Measurements from ENCODE around the gene YPEL3. TPM values are rescaled to one million over a fixed set of nuclear protein-coding genes. Genes with fewer than 3 reads are reported as not detected.
"Not testable (repeated sequence)": the region's sequence is repeated elsewhere in the genome, so short reads cannot be mapped to it uniquely, and the experiment has no call there.

The YPEL3 gene, protein sequence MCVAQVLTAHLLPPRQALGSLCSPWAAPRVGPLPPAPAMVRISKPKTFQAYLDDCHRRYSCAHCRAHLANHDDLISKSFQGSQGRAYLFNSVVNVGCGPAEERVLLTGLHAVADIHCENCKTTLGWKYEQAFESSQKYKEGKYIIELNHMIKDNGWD
- polyA plus RNA-seq: 100 to 1,000 TPM in 1 of 3 donors, 10 to 100 TPM in 2; 70.2 to 217 (median 86.0) TPM

GRCh38 chr16:30096105-30096861 lies at the start of gene YPEL3:
Gene YPEL3 (minus strand): TSS chr16:30096213. CDS start chr16:30095482, 731 bp downstream.
- H3K27ac ChIP-seq (ENCODE audit: low read depth, low read length): peak within 1 kb of the TSS; percentile 81
- 9 to 12% (median 11%) methylated on average over 54 to 77 of the region's 77 CpGs for WGBS, 3 donors

DNA sequence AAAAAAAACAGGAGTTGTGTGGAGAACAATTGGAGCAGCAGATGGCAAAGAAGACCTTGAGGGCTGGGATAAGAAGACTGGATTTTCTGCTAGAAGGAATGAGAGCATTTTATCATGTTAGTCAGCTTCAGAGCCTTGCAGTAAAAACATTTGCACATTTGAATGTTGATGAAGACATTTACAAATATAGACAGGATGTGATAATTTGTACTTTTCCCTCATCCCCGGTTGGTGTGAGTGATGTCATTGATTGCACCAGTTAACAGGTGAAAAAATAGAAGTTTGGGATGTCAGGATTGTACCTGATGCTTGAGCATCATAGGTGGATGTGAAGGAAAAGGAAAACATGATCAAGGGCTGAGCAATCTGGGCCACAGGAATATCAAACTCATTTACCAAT lies 49.6 kb upstream of the YPEL3 start:
- 40 to 52% (median 51%) methylated on average over 1 of the region's 1 CpG for WGBS, 3 donors
- H3K27ac ChIP-seq (ENCODE audit: low read depth, low read length): no peak overlapping the region

DNA sequence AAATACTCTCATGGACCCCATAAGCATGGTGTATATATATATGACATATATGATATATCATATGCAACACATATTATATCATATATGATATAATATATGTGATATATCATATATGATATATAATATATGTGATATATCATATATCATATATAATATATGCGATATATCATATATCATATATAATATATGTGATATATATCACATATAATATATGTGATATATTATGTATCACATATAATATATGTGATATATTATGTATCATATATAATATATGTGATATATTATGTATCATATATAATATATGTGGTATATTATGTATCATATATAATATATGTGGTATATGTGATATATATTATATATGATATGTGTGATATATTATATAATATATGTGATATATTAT lies 48.9 kb upstream of the YPEL3 start:
- 47 to 94% (median 50%) methylated on average over 1 of the region's 1 CpG for WGBS, 3 donors
- H3K27ac ChIP-seq (ENCODE audit: low read depth, low read length): no peak overlapping the region

DNA sequence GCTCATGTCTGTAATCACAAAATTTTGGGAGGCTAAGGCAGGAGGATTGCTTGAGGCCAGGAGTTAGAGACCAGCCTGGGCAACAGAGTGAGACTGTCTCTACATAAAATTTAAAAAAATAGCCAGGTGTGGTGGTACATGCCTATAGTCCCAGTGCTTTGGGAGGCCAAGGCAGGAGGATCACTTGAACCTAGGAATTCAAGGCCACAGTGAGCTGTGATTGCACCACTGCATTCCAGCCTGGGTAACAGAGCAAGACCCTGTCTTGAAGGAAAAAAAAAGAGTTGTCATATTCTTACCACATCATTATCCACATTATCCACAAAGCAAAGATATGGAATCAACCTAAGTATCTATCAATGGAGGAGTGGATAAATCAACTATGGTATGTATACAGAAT lies 48.0 kb upstream of the YPEL3 start:
- H3K27ac ChIP-seq (ENCODE audit: low read depth, low read length): no peak overlapping the region

- H3K27ac ChIP-seq (ENCODE audit: low read depth, low read length): no peak overlapping the region
- WGBS, 3 donors: 61 to 68% (median 68%) methylated on average over 2 of the region's 2 CpGs
Observed at GRCh38 chr16:30143347-30143702, 47.3 kb upstream of the YPEL3 start.

DNA sequence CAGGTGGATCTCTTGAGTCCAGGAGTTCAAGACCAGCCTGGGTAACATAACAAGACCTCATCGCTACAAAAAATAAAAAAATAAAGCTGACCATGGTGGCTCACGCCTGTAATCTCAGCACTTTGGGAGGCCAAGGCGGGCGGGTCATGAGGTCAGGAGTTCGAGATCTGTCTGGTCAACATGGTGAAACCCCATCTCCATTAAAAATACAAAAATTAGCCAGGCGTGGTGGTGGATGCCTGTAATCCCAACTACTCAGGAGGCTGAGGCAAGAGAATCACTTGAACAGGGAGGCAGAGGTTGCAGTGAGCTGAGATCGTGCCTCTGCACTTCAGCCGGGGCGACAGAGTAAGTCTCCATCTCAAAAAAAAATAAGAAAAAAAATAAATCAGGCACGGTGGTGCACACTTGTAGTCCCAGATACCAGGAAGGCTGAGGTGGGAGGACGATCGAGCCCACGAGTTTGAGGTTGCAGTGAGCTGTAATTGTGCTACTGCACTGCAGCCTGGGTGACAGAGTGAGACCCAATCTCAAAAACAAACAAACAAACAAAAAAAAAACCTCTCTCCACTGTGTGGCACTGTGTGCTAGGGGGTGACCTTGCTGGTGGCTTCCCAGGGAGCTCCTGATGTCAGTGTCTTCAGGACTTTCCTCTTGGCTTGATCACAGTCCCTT lies 46.8 kb upstream of the YPEL3 start:
- WGBS, 3 donors: 85 to 89% (median 86%) methylated on average over 13 of the region's 13 CpGs
- no peak overlapping the region for H3K27ac ChIP-seq (ENCODE audit: low read depth, low read length)

- 93 to 100% (median 96%) methylated on average over 2 of the region's 2 CpGs for WGBS, 3 donors
- H3K27ac ChIP-seq (ENCODE audit: low read depth, low read length): no peak overlapping the region
Observed at GRCh38 chr16:30141750-30142149, 45.7 kb upstream of the YPEL3 start.

DNA sequence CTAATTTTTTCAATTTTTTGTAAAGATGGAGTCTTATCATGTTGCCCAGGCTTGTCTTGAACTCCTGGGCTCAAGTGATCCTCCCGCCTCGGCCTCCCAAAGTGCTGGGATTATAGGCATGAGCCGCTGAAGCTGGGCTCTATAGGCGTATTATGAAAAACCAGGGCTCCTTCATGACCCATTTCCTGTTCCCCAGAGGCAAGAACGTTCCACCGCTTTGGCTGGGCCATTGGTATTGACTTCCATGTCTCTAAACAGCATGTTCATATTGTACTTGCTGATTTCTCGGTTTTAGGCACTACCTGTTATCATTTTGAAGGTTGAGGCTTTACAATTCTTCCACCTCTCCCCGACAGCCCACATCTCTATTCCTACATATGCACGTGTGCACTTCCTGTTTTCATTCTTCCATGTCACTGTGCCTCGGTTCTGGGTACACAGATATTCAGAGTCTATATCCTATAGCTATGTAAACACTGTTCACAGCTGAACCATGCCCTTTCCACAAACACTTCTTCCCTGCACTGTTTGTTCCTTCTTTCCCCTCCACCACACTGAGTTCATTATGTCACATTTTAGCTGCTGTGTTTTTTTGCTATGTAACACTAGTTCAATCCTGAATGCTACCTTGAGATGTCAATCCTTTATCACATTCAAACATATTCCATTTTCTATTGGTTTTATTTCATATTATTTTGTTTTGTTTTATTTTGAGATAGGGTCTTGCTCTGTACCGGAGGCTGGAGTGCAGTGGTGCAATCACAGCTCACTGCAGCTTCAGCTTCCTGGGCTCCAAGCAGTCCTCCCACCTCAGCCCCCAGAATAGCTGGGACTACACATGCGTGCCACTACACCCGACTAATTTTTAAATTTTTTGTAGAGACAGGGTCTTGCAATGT lies 43.8 kb upstream of the YPEL3 start:
- no peak overlapping the region for H3K27ac ChIP-seq (ENCODE audit: low read depth, low read length)
- 63 to 69% (median 69%) methylated on average over 13 of the region's 13 CpGs for WGBS, 3 donors

DNA sequence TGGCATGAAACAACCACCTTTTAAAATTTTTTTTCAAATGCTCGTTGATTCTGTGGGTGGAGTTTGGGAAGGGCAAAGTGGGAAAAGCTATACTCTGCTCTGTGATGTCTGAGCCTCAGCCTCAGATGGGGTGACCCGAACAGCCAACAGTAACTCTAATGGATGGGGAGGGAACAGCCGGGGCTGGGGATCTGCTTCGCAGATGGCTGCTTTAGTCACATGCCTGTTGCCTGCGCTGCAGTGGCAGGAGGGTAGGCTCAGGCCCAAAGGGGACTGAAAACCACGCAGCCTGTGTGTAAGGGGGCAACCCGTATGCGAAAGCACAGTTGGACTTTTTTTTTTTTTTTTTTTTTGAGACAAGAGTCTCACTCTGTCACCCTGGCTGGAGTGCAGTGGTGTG lies 41.9 kb upstream of the YPEL3 start:
- 82 to 83% (median 82%) methylated on average over 8 of the region's 8 CpGs for WGBS, 3 donors
- no peak overlapping the region for H3K27ac ChIP-seq (ENCODE audit: low read depth, low read length)

DNA sequence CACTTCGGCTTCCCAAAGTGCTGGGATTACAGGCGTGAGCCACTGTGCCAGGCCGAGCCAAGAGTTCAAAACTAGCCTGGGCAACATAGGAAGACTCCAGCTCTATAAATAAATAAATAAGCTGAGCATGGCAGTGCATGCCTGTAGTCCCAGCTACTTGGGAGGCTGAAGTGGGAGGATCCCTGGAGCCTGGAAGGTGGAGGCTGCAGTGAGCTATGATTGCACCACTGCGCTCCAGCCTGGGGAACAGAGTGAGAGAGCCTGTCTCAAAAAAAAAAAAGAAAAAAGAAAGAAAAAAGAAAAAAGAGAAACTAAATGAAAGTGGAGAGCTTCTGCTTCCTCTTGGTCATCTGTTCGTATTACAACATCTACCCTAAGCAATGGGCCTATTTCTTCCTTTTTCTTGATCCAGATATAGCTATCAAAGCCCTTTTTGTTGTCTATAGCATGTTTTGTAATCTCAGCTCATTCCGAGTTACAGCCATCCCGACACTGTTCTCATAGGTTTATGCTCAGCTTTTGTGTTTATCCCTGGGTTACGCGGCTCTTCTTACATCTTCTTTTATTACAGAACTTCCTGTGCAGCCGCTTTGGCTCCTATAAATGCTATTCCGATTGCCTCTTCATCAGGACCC lies 41.1 kb upstream of the YPEL3 start:
- 60 to 87% (median 66%) methylated on average over 11 of the region's 11 CpGs for WGBS, 3 donors
- no peak overlapping the region for H3K27ac ChIP-seq (ENCODE audit: low read depth, low read length)

DNA sequence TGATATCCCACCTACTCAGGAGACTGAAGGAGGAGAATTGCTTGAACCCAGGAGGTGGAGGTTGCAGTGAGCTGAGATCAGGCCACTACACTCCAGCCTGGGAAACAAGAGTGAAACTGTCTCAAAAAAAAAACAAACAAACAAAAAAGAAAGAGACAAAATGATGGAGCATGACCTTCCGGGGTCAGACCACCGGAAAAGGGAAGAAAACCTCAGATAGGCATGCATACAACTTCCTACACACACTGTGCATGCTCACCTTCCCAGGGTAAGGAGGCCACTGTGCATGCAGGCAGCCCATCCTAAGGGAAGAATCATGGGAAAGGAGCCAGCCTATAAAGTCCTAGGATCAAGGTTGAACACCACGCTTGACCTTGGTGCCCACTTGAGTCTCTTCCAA lies 36.6 kb upstream of the YPEL3 start:
- WGBS, 3 donors: 66 to 80% (median 75%) methylated on average over 3 of the region's 3 CpGs
- no peak overlapping the region for H3K27ac ChIP-seq (ENCODE audit: low read depth, low read length)

DNA sequence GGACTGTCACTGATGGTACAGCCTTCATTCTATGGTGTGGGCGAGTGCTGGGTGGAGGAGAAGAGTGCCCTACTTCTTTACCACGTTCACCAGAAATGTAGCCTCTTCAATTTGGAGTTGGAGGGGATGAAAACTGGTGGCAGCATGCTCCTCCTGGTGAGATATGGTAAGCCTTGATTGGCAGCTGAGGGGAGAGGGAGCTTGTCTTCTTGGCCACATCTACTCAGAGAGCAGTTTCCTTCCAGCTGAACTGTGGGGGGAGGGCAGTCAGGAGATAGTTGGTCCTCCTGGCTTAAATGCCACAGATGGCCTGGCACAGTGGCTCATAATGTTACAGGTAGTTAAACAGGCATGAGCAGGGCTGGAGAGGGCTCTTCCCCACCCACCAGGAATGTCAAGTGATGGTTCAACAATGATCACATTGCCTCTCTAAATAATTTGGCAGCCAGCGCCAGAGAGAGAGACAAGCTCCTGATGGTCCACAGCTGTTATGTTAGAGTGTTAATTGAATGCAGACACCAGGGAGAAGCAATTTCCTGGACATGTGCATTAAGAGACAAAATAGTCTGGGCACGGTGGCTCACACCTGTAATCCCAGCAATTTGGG lies 36.0 kb upstream of the YPEL3 start:
- no peak overlapping the region for H3K27ac ChIP-seq (ENCODE audit: low read depth, low read length)
- 69 to 80% (median 71%) methylated on average over 4 of the region's 4 CpGs for WGBS, 3 donors

DNA sequence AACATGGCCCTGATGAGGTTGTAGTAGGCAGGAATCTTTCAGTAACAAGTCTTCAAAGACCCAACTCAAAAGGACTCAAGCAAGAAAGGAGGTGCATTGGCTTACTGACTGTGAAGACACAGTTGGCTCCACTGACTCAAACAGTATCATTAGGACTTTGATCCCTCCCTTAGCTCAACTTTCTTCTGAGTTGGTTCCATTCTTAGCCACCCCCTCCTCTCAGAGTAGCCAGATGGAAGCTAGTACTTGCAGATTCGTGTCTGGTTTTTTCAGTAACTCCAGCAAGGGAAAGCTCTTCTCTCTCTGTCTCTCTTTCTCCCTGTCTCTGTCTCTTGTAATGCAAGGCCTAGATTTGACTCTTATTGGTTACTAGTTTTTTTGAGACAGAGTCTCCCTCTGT lies 32.0 kb upstream of the YPEL3 start:
- no peak overlapping the region for H3K27ac ChIP-seq (ENCODE audit: low read depth, low read length)
- WGBS, 3 donors: 82 to 95% (median 85%) methylated on average over 1 of the region's 1 CpG

- not testable (repeated sequence) for H3K27ac ChIP-seq (ENCODE audit: low read depth, low read length)
- WGBS, 3 donors: 94 to 96% (median 96%) methylated on average over 9 of the region's 9 CpGs
Observed at GRCh38 chr16:30125690-30126089, 29.7 kb upstream of the YPEL3 start.

GRCh38 chr16:30124985-30125379 lies 29.0 kb upstream of the YPEL3 start:
- 84 to 96% (median 93%) methylated on average over 4 of the region's 4 CpGs for WGBS, 3 donors
- no peak overlapping the region for H3K27ac ChIP-seq (ENCODE audit: low read depth, low read length)

GRCh38 chr16:30122604-30123160 lies 26.7 kb upstream of the YPEL3 start:
- 2 to 3% (median 2%) methylated on average over 27 to 42 of the region's 42 CpGs for WGBS, 3 donors
- H3K27ac ChIP-seq (ENCODE audit: low read depth, low read length): peak overlapping the region; percentile 29

- 34 to 59% (median 45%) methylated on average over 30 to 31 of the region's 31 CpGs for WGBS, 3 donors
Observed at GRCh38 chr16:30121741-30122571, 25.9 kb upstream of the YPEL3 start.

More at GRCh38 chr16:30121741-30122571, 25.9 kb upstream of the YPEL3 start:
- peak overlapping the region; percentile 29 for H3K27ac ChIP-seq (ENCODE audit: low read depth, low read length)
